22Rv1 (cell line): ENCODE measurements around the gene CKAP5.

Experiments
- ZFX ChIP-seq: fragments of 450-650 bp; IDR thresholded peaks from 2 replicates; pipeline ENCODE4 v1.6.1; 2017; ENCODE audit warnings: antibody characterized with exemption, borderline replicate concordance
- TF ChIP-seq, protein P1 (sequence below): fragments of 450-650 bp; IDR thresholded peaks from 2 replicates; pipeline ENCODE4 v1.5.1; 2017; ENCODE audit warnings: mild to moderate bottlenecking

DNA sequence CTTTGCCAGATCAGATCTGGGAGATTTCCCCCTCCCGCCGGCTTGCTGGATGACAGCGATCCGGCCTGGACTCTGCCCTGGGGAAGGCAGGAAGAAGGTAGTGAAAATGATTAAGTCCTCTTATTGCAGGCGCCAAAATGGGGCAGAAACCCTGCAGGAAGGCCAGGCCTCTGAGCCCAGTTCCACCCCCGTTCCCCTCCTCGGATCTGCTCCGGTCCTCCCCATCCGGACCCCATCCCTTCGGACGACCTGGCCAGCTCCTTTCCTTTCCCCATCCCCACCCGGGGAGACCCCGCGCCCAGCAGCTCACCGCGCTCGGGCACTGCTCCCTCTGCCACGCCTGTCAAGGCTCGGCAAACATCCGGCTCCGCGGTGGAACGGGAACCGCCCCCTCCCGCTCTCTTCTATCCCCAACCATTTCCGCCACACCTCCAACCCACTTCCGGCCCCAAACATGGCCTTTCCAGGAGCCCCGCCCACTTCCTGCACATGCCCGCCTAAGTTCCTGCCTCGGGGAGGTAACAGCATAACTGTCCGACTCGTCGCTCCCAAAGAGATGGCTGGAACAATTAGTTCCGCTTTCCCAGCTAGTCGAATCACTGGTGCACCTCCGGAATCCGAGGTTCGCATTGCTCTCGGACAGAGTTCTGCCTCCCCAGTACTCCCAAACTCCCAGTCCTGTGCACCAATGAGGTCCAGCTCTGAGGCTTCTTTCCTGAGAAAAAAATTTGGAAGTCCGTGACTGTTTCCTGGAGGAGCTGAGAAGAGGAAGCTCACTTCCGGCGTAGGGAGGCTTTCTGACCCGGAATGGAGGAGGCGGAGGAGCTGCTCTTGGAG is 145.6 kb downstream of the CKAP5 start, which contains the start of the genes ARHGAP1 and ZNF408:
- TF ChIP-seq, protein P1, sequence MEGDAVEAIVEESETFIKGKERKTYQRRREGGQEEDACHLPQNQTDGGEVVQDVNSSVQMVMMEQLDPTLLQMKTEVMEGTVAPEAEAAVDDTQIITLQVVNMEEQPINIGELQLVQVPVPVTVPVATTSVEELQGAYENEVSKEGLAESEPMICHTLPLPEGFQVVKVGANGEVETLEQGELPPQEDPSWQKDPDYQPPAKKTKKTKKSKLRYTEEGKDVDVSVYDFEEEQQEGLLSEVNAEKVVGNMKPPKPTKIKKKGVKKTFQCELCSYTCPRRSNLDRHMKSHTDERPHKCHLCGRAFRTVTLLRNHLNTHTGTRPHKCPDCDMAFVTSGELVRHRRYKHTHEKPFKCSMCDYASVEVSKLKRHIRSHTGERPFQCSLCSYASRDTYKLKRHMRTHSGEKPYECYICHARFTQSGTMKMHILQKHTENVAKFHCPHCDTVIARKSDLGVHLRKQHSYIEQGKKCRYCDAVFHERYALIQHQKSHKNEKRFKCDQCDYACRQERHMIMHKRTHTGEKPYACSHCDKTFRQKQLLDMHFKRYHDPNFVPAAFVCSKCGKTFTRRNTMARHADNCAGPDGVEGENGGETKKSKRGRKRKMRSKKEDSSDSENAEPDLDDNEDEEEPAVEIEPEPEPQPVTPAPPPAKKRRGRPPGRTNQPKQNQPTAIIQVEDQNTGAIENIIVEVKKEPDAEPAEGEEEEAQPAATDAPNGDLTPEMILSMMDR: no peak
- TF ChIP-seq ZFX: no peak
